ENCODE results near the gene BARX2.

Gene BARX2

GRCh38 chr11:129402206-129403171 is 26.8 kb downstream of the BARX2 start:
- DNase-seq (ENCODE audit: low read depth) = no peak

- no peak for DNase-seq (ENCODE audit: low read depth)
Observed at GRCh38 chr11:129404731-129405130, 29.1 kb downstream of the BARX2 start.

- DNase-seq (ENCODE audit: low read depth) = no peak
Observed at GRCh38 chr11:129408865-129409444, 33.3 kb downstream of the BARX2 start.

- no peak for DNase-seq (ENCODE audit: low read depth)
Observed at GRCh38 chr11:129410395-129410960, 34.8 kb downstream of the BARX2 start.

- DNase-seq (ENCODE audit: low read depth) = no peak
Observed at GRCh38 chr11:129412494-129412893, 36.8 kb downstream of the BARX2 start.

GRCh38 chr11:129414144-129414872 is 38.7 kb downstream of the BARX2 start:
- DNase-seq (ENCODE audit: low read depth) = no peak

GRCh38 chr11:129416080-129416820 is 40.6 kb downstream of the BARX2 start:
- no peak for DNase-seq (ENCODE audit: low read depth)

- DNase-seq (ENCODE audit: low read depth) = no peak
Observed at GRCh38 chr11:129417458-129417857, 41.8 kb downstream of the BARX2 start.

GRCh38 chr11:129418039-129418438 is 42.4 kb downstream of the BARX2 start:
- no peak for DNase-seq (ENCODE audit: low read depth)

- DNase-seq (ENCODE audit: low read depth) = no peak
Observed at GRCh38 chr11:129419386-129419785, 43.7 kb downstream of the BARX2 start.

- no peak for DNase-seq (ENCODE audit: low read depth)
Observed at GRCh38 chr11:129423426-129423825, 47.8 kb downstream of the BARX2 start.

GRCh38 chr11:129425214-129425613 is 49.6 kb downstream of the BARX2 start:
- no peak for DNase-seq (ENCODE audit: low read depth)

GRCh38 chr11:129426038-129426437 is 50.4 kb downstream of the BARX2 start:
- no peak for DNase-seq (ENCODE audit: low read depth)

- no peak for DNase-seq (ENCODE audit: low read depth)
Observed at GRCh38 chr11:129426776-129427175, 51.1 kb downstream of the BARX2 start.

GRCh38 chr11:129427376-129427775 is 51.7 kb downstream of the BARX2 start:
- no peak for DNase-seq (ENCODE audit: low read depth)

- DNase-seq (ENCODE audit: low read depth) = no peak
Observed at GRCh38 chr11:129427816-129428406, 52.3 kb downstream of the BARX2 start.

- DNase-seq (ENCODE audit: low read depth) = no peak
Observed at GRCh38 chr11:129428557-129428956, 52.9 kb downstream of the BARX2 start.

- no peak for DNase-seq (ENCODE audit: low read depth)
Observed at GRCh38 chr11:129434641-129435498, 59.2 kb downstream of the BARX2 start.

GRCh38 chr11:129435499-129436245 is 60.0 kb downstream of the BARX2 start:
- no peak for DNase-seq (ENCODE audit: low read depth)

GRCh38 chr11:129436573-129436972 is 60.9 kb downstream of the BARX2 start:
- DNase-seq (ENCODE audit: low read depth) = no peak

All from activated T-cell treated with anti-CD3 and anti-CD28 coated beads for 24 hours (primary cell).